Jurkat, Clone E6-1 (cell line): ENCODE results near the gene LGALS14.

Experiments used
- DNase-seq: peaks from one replicate; pipeline ENCODE4 v3.0.0-alpha.2; 2011; ENCODE audit warnings: low read depth, low spot score
- H3K4me3 ChIP-seq: 2 replicates; pipeline ENCODE4 v1.5.1; 2011; ENCODE audit warnings: mild to moderate bottlenecking, low read length, control low read depth, moderate library complexity

The LGALS14 gene

DNA sequence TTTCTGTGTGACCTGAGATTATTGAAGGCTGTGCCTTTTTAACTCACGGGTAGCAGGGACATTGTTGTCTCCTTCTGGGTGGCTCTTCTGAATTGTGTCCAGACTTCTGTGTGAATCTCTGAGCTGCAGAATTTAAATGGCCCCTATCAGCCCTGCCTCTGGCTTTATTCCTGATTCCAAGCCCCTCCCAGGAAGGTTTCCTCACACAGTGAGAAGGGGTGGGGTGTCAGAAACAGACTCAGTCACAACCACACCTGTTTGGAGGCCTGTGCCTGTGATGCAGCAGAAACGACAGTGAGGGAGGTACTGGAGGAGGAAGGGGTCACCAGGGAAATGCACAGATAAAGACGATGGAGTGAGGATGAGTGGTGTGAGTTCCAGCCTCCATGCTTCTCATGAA lies 33.6 kb downstream of the LGALS14 start, which contains the start of gene CLC:
Gene CLC, minus strand, starts transcription at position 139 of the 400 bp plus-strand sequence. Its CDS starts 77 bp downstream, at position 62.
- DNase-seq, result no peak
- no peak within 1 kb of the TSS for H3K4me3 ChIP-seq

DNA sequence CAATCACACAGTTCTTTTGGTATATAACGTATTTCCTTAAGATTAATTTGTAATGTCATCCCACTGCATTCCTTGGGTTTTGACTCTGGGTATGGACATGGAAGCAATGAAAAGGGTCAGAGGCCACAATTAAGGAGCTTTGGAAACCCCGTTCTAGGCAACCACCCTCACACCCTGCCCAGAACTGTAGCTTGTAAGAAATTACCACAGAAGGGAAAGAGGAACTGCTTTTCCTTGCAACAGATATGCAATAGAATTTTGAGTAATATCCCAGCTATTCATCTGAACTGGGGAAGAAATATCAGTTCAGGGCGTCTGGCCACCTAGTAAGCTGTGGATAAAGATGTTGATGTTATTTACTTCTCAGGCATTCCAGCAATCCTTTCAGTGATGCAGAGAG lies 34.5 kb downstream of the LGALS14 start:
- no peak for DNase-seq
- H3K4me3 ChIP-seq, result no peak overlapping the region

DNA sequence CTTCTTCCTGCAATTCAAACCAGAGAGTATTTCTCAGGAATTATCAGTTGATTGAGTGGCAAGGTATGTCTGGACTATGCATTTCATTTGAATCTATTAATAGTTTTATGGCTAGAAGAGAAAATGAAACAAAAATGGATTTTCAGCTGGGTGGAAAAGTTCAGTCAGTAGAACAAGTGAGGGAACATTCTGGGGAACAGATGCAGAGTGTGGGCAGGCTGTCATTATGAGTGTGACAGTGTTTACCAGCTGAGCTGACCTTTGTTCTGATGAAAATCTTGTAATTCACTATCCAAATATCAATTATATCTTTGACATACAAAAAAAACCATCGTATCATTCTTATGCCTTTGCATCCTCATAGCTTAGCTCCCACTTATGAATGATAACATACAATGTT lies 36.1 kb downstream of the LGALS14 start:
- DNase-seq, result no peak

DNA sequence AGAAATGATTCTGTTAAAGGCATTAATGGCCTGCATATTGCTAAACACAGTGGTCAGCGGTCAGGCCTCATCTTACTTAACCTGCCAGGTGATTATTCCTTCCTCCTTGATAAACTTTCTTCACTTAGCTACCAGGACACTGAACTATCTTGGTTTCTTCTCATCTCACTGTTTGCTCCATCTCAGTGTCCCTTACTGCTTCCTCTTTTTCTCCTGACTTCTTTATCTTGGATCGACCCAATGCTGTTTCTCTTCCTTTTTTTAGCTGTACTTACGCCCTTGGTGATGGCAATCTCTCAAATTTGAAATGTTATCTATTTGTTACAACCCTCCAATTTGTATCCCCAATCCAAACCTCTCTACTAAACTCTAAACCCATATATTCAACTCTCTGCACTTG lies 41.4 kb downstream of the LGALS14 start:
- no peak for DNase-seq

More for the DNA sequence above, 36.1 kb downstream of the LGALS14 start:
- no peak overlapping the region for H3K4me3 ChIP-seq

DNA sequence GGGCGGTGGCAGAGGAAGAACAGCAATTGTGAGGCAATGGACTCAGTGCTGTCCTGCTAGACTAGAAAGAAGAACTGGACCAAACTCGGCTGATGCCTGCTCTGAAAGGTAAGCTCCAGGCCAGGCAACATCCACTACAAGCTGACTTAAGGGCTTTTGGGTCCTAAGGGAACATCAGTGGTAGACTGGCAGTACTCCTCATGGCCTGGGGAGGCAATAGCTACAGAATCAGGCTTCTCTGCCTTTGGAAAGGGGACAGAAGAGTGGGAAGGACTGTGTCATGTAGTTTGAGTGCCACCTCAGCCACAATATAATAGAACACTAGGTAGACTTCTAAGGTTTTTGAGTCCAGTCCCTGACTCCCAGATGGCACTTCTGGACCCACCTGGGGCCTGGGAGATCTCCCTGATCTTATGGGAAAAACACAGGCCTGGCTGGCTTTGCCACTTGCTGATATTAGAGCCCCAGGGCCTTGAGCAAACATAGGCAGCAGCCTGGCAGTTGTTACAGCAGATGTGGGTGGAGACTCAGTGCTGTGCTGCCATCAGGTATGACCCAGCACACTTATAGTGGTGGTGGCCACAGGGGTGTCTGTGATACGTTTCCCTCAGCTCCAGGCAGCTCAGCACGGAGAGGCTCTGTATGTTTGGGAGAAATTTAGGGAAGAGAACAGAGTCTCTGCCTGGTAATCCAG lies 42.7 kb downstream of the LGALS14 start:
- H3K4me3 ChIP-seq, result no peak overlapping the region
- DNase-seq, result no peak

More for the DNA sequence above, 41.4 kb downstream of the LGALS14 start:
- no peak overlapping the region for H3K4me3 ChIP-seq

DNA sequence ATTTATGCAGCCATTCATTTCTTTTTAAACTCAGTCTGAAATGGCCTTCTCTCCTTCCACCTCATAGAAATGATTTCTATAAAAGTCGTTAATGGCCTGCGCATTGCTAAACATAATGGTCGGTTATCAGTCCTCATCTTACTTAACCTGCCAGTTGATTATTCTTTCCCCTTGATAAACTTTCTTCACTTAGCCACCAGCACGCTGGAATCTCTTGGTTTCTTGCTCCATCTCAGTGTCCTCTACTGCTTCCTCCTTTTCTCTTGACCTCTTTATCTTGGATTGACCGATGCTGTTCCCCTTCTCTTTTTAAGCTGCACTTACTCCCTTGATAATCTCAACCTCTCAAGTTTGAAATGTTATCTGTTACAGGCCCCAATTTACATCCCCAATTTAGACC lies 45.7 kb downstream of the LGALS14 start:
- no peak overlapping the region for H3K4me3 ChIP-seq
- no peak for DNase-seq

DNA sequence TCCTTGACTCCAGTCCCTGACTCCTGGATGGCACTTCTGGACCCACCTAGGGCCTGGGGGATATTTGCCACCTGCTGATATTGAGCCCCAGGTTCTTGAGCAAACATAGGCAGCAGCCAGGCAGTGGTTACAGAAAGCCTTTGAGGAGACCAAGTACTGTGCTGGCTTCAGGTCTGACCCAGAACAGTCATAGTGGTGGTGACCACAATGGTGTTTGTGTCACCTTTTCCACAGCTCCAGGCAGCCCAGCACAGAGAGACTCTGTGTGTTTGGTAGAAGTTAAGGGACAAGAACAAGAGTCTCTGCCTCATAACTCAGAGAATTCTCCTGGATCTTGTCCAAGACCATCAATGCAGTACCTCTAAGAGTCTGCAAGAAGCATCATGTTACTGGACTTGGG lies 48.1 kb downstream of the LGALS14 start:
- DNase-seq, result no peak

DNA sequence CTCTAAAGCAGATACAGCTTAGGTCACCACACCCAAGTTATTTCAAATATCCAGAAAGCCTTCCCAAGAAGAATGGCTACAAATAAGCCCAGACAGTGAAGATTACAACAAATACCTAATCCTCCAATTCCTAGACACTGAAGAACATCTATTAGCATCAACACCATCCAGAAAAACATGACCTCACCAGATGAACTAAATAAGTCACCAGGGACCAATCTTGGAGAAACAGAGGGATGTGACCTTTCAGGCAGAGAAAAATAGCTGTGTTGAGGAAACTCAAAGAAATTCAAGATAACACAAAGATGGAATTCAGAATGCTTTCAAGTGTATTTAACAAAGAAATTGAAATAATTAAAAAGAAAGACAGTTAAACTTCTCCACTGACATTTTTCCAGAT lies 48.5 kb downstream of the LGALS14 start:
- DNase-seq, result no peak
- no peak overlapping the region for H3K4me3 ChIP-seq

More for the DNA sequence above, 48.1 kb downstream of the LGALS14 start:
- no peak overlapping the region for H3K4me3 ChIP-seq

DNA sequence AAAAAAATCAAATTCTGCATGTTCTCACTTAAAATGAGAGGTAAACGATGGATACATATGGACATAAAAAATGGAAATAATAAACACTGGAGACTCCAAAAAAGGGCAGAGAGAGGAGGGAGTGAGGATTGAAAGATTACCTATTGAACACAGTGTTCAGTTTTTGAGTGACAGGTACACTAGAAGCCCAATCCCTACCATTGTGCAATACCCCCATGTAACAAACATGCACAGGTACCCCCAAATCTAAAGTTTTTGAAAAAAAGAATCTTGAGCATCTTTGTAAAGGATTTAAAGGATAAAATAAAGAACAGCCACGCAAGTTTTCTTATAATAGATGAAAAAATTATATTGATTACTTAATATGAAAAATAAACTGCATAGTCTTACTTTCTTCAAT lies 50.3 kb downstream of the LGALS14 start:
- no peak overlapping the region for H3K4me3 ChIP-seq
- no peak for DNase-seq

DNA sequence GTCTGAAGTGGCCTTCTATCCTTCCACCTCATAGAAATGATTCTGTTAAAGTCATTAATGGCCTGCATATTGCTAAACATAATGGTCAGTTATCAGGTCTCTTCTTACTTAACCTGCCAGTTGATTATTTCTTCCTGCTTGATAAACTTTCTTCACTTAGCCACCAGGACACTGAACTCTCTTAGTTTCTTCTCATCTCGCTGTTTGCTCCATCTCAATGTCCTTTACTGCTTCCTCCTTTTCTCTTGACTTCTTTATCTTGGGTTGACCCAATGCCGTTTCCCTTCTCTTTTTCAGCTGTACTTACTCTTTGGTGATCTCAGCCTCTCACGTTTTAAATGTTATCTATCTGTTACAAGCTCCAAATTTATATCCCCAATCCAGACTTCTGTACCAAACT lies 50.7 kb downstream of the LGALS14 start:
- no peak for DNase-seq
- H3K4me3 ChIP-seq, result no peak overlapping the region
